Adrenal gland (tissue), 12 donors: Measurements from ENCODE around the gene RGSL1. TPM values are rescaled to one million over a fixed set of nuclear protein-coding genes. Genes with fewer than 3 reads are reported as not detected.

Experiments used
- DNase-seq, 7 donors: peaks; one replicate each; pipeline ENCODE4 v3.0.0-alpha.2; 2019 to 2020
- H3K27ac ChIP-seq, 5 donors: fragments of 200-600 bp; sonication (generic) in 4 of 5; 1 replicate in 3 of 5; 2 replicates in 2 of 5; pipeline versions ENCODE4 v1.5.1 to v1.8.0; 2016 to 2020; ENCODE audit warnings: mild to moderate bottlenecking in 1 of 5
- H3K27me3 ChIP-seq: fragments of 200-600 bp; 2 replicates; pipeline ENCODE4 v1.8.0; 2021
- H3K36me3 ChIP-seq, 2 donors: fragments of 200-600 bp; replicated peaks in 1 of 2; 1 replicate in 1 of 2; 2 replicates in 1 of 2; pipeline versions ENCODE4 v1.5.1 to v1.8.0; 2018 to 2022
- H3K4me1 ChIP-seq, 2 donors: fragments of 200-600 bp; replicated peaks in 1 of 2; 1 replicate in 1 of 2; 2 replicates in 1 of 2; pipeline versions ENCODE4 v1.5.1 to v1.8.0; 2018 to 2021
- H3K4me3 ChIP-seq, 4 donors: fragments of 200-600 bp; sonication (generic) in 3 of 4; one replicate each; pipeline ENCODE4 v1.5.1; 2016 to 2018
- H3K9me3 ChIP-seq, 3 donors: fragments of 200-600 bp; sonication (generic) in 1 of 3; replicated peaks in 1 of 3; 1 replicate in 2 of 3; 2 replicates in 1 of 3; pipeline versions ENCODE4 v1.5.1 to v1.8.0; 2016 to 2021
- CTCF ChIP-seq, 6 experiments: fragments of 450-650 bp in 4 of 6; fragments of 200-600 bp in 2 of 6; sonication (generic) in 1 of 6; IDR thresholded peaks; 1 replicate in 5 of 6; 2 replicates in 1 of 6; pipeline versions ENCODE4 v1.5.1 to v1.8.0; 2016 to 2021; ENCODE audit warnings: antibody characterized with exemption in 6 of 6, mild to moderate bottlenecking in 2 of 6, moderate library complexity in 1 of 6
- POLR2A ChIP-seq, 2 donors: fragments of 450-650 bp; IDR thresholded peaks; one replicate each; pipeline ENCODE4 v1.6.1; 2017; ENCODE audit warnings: antibody characterized with exemption in 2 of 2, mild to moderate bottlenecking in 2 of 2, moderate library complexity in 1 of 2
- WGBS, 4 donors: extraction: QIAGEN DNeasy Blood & Tissue Kit in 2 of 4; methylation state at CpG; one replicate each; pipeline versions ENCODE4 v1.1.5 to v1.1.7; 2013 to 2017; 5-methylcytosine and 5-hydroxymethylcytosine counted together
- intact Hi-C, 2 donors: fragments of 100-400 bp; cut with DNase I; formaldehyde crosslinking; loops; one replicate each; pipeline versions ENCODE4 v1.14.1 to v1.15.0; 2022 to 2023
- polyA plus RNA-seq, 3 donors: library from polyadenylated mRNA; stranded (reverse); fragments of 200-250 nt in 2 of 3; fragments of 350-450 nt in 1 of 3; fragmentation: Illumina TruSeq in 1 of 3; extraction: RNeasy Lipid Tissue Mini Kit (QIAGEN cat#74804) in 1 of 3; gene quantifications; one replicate each; pipeline ENCODE4 v1.2.3, GENCODE V29; 2013 to 2014
- total RNA-seq, 9 donors: library from RNA; depleted of rRNA in 4 of 9; stranded (reverse); fragments of >200 nt in 4 of 9; fragments of 120-200 nt in 1 of 9; fragmentation: NEBNext Ultra II Directional in 1 of 9; extraction: Animal tissue kit (Norgen Biotek cat#: 25700) in 1 of 9; gene quantifications; one replicate each; pipeline versions ENCODE4 v1.1.0 to v1.2.4, GENCODE V29; 2013 to 2023
- donor health status: healthy with polysubstance abuse.
- donor health status: Bipolar disorder and iron deficiency.
- donor health status: DM: yes; HTN: yes; CAD: no.
- donor health status: DM: no; HTN: no; CAD: no.
- donor health status: DM: no; HTN: no; CAD: no.
- donor health status: DM: yes; HTN: yes; CAD: no.

The RGSL1 gene
- total and polyA plus RNA-seq, 12 donors, result not detected

GRCh38 chr1:182564406-182565004 is 114.6 kb downstream of the RGSL1 start:
- Histone ChIP-seq H3K27ac (no peak overlapping the region), H3K4me1 (no peaks in the 10 kb centered on the region), H3K4me3 (no peak overlapping the region), H3K36me3 (no peaks in the 10 kb centered on the region), H3K9me3 (no peaks in the 10 kb centered on the region), H3K27me3 (no peaks in the 10 kb centered on the region)
- intact Hi-C loops, result no loop called here
- 72 to 78% (median 74%) methylated on average over 2 of the region's 2 CpGs for WGBS, 4 donors
- DNase-seq, result no peak
- TF ChIP-seq POLR2A (IDR thresholded peaks at IDR 0.05) (no peak), CTCF (IDR thresholded peaks at IDR 0.05) (no peak)

DNA sequence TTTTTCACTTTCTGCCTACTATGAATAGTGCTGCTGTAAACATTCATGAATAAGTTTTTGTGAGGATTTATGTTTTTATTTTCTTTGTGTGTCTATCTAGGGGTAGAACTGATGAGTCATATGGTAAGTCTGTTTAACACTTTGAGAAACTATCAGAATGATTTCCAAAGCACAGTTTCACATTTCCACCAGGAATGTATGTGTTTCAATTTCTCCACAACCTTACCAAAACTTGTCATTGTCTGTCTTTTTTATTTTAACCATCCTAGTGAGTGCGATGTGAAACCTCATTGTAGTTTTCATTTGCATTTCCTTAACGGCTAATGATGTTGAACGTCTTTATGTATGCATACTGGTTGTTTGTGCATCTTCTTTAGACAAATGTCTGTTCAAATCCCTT is 115.6 kb downstream of the RGSL1 start:
- 59 to 87% (median 81%) methylated on average over 3 of the region's 3 CpGs for WGBS, 4 donors

DNA sequence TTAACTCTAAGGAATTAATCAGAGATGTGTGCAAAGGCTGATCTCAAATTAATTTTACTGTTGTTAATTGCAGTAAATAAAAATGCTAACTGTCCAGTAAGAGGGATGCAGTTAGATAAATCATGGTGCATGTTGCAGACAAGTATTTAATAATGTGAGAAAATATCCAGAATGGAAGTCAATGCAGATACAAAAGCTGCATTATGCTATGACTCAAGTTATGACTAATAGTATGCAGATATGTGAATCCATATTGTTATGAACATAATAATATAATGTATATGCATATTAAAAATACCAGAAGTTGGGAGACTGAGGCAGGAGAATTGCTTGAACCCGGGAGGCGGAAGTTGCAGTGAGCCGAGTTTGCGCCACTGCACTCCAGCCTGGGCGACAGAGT is 117.7 kb downstream of the RGSL1 start:
- Histone ChIP-seq H3K27me3 (no peaks in the 10 kb centered on the region), H3K4me1 (no peaks in the 10 kb centered on the region), H3K4me3 (no peak overlapping the region), H3K36me3 (no peaks in the 10 kb centered on the region), H3K9me3 (no peaks in the 10 kb centered on the region), H3K27ac (no peak overlapping the region)
- no peak for DNase-seq
- 92 to 94% (median 94%) methylated on average over 5 of the region's 5 CpGs for WGBS, 4 donors
- TF ChIP-seq POLR2A (IDR thresholded peaks at IDR 0.05), result no peak
- TF ChIP-seq CTCF (IDR thresholded peaks at IDR 0.05), result no peak
- intact Hi-C loops, result no loop called here

More for the DNA sequence above, 115.6 kb downstream of the RGSL1 start:
- intact Hi-C loops, result no loop called here
- DNase-seq, result no peak
- H3K4me3 ChIP-seq, result no peak overlapping the region
- H3K4me1 ChIP-seq, result no peaks in the 10 kb centered on the region
- no peaks in the 10 kb centered on the region for H3K36me3 ChIP-seq
- H3K27me3 ChIP-seq, result no peaks in the 10 kb centered on the region
- H3K27ac ChIP-seq, result no peak overlapping the region
- no peaks in the 10 kb centered on the region for H3K9me3 ChIP-seq
- no peak for TF ChIP-seq CTCF (IDR thresholded peaks at IDR 0.05)
- TF ChIP-seq POLR2A (IDR thresholded peaks at IDR 0.05), result no peak

- no peak for TF ChIP-seq CTCF (IDR thresholded peaks at IDR 0.05)
Observed at GRCh38 chr1:182568647-182569284, 118.8 kb downstream of the RGSL1 start.

More at GRCh38 chr1:182568647-182569284, 118.8 kb downstream of the RGSL1 start:
- no peak for DNase-seq
- WGBS, 4 donors, result 54 to 92% (median 90%) methylated on average over 3 of the region's 3 CpGs
- no peak overlapping the region for H3K27ac ChIP-seq
- H3K4me1 ChIP-seq, result no peaks in the 10 kb centered on the region
- no peaks in the 10 kb centered on the region for H3K9me3 ChIP-seq
- no peaks in the 10 kb centered on the region for H3K27me3 ChIP-seq
- no peaks in the 10 kb centered on the region for H3K36me3 ChIP-seq
- intact Hi-C loops, result no loop called here
- H3K4me3 ChIP-seq, result no peak overlapping the region
